Activated naive CD8-positive, alpha-beta T cell (primary cell): Measurements from ENCODE around the gene DOC2B.
"Not testable (repeated sequence)": the region's sequence is repeated elsewhere in the genome, so short reads cannot be mapped to it uniquely, and the experiment has no call there.

Experiments used
- H3K27ac Mint-ChIP-seq: one replicate; pipeline ENCODE4 v1.8.0; 2021; ENCODE audit warnings: mixed read lengths
- H3K27me3 Mint-ChIP-seq: one replicate; pipeline ENCODE4 v1.8.0; 2021; ENCODE audit warnings: mixed read lengths
- H3K36me3 Mint-ChIP-seq: one replicate; pipeline ENCODE4 v1.8.0; 2021; ENCODE audit warnings: mixed read lengths
- H3K4me1 Mint-ChIP-seq: one replicate; pipeline ENCODE4 v1.8.0; 2021; ENCODE audit warnings: low read depth, mixed read lengths
- H3K4me3 Mint-ChIP-seq: one replicate; pipeline ENCODE4 v1.8.0; 2021; ENCODE audit warnings: mild to moderate bottlenecking, mixed read lengths
- H3K9me3 Mint-ChIP-seq: one replicate; pipeline ENCODE4 v1.8.0; 2021; ENCODE audit warnings: low read depth, mixed read lengths

Gene DOC2B

GRCh38 chr17:218432-219110 lies 37.1 kb upstream of the DOC2B start:
- H3K9me3 Mint-ChIP-seq: no peaks in the 10 kb centered on the region
- H3K27me3 Mint-ChIP-seq: no peaks in the 10 kb centered on the region
- no peak overlapping the region for H3K27ac Mint-ChIP-seq

DNA sequence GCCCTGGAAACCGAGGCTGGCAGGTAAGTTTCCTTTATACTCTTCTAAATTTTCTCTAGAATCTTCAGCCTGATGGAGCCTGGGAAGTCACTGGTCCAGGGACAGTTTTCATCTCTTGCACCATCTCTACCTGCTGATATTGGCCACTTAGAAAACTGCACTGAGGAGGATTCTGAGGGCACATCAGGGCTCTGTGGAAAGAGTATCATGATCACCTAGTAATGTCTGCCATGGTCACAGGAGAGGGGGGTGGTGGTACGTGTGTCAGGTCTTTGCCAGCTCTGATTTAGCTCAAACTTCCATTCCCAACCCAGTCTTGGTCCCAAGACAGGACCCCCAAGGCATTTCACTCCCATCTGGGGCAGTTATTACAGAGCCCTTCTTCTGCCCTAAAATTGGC lies 35.2 kb upstream of the DOC2B start:
- Mint-ChIP-seq H3K36me3 (peaks cover 5% of the 10 kb centered on the region), H3K27me3 (no peaks in the 10 kb centered on the region), H3K9me3 (no peaks in the 10 kb centered on the region), H3K4me1 (no peaks in the 10 kb centered on the region), H3K27ac (no peak overlapping the region), H3K4me3 (no peak overlapping the region)

More at GRCh38 chr17:218432-219110, 37.1 kb upstream of the DOC2B start:
- Mint-ChIP-seq H3K4me3 (no peak overlapping the region), H3K4me1 (no peaks in the 10 kb centered on the region), H3K36me3 (no peaks in the 10 kb centered on the region)

- H3K4me3 Mint-ChIP-seq, H3K4me1 Mint-ChIP-seq, H3K27ac Mint-ChIP-seq, H3K36me3 Mint-ChIP-seq, H3K27me3 Mint-ChIP-seq, H3K9me3 Mint-ChIP-seq: not testable (repeated sequence)
Observed at GRCh38 chr17:215563-216478, 34.4 kb upstream of the DOC2B start.

DNA sequence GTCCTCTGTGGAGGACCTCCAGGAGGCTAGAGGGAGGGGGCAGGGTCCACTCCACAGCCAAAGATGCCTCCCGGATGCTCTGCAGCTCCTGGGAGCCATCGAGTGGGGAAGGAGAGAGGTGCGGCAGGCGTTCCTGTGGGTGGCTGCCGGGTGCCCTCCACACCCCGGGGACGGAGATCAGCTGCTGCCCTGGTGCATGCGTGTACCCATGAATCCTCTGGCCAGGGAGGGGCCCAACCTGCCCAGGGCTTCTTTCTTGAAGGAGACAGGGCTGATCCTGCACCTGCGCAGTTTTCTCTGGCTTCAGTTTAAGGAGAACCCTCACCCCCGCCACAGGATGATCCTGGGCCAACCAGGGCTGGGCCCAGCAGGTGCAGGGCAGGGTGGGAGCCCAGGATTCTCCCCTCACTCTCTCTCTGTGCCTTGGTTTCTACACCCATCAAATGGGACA lies 33.5 kb upstream of the DOC2B start:
- no peaks in the 10 kb centered on the region for H3K27me3 Mint-ChIP-seq
- peaks cover 5% of the 10 kb centered on the region for H3K36me3 Mint-ChIP-seq

DNA sequence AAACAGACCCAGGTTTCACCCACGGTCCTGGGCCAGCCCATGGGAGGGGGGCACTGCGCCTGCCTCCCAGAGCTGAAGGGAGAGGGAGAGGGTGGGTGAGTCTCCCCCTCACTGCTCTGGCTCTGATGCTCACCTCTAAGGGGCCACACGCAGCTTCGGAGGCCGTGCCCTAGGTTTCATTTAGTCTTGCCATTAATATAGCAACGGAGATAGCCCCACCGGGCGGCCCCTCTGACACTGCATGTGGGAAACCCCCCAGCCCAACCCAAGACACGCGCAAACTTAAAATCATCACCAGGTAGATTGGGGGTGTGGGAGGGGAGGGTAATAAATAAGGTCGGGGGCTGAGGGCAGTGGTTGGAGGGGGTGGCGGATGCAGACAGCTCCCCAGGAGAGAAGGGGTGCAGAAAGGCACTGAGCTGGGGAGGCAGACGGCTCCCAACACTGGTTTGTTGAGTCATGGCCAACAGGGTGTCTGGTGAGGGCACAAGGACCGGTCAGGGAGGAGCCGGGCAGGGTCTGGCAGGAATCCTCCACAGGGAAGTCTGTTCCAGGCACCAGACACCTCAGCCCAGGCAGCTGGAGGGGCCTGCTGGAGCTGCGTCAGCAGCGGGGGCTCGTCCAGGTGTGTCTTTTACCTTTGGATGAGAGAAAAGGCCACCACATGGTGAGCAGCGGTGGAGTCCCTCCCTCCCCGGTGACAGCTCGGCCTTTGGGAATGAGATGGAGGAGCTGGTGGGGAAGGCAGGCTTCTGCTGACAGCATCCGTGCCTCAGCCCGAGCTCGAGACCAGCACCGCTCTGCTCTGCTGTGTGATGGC lies 32.0 kb upstream of the DOC2B start:
- H3K4me3 Mint-ChIP-seq: no peak overlapping the region
- H3K4me1 Mint-ChIP-seq: no peaks in the 10 kb centered on the region
- H3K27ac Mint-ChIP-seq: no peak overlapping the region
- H3K36me3 Mint-ChIP-seq: peaks cover 5% of the 10 kb centered on the region
- no peaks in the 10 kb centered on the region for H3K9me3 Mint-ChIP-seq
- no peaks in the 10 kb centered on the region for H3K27me3 Mint-ChIP-seq

More for the DNA sequence above, 33.5 kb upstream of the DOC2B start:
- H3K4me1 Mint-ChIP-seq: no peaks in the 10 kb centered on the region
- H3K27ac Mint-ChIP-seq: no peak overlapping the region
- H3K4me3 Mint-ChIP-seq: no peak overlapping the region
- no peaks in the 10 kb centered on the region for H3K9me3 Mint-ChIP-seq

DNA sequence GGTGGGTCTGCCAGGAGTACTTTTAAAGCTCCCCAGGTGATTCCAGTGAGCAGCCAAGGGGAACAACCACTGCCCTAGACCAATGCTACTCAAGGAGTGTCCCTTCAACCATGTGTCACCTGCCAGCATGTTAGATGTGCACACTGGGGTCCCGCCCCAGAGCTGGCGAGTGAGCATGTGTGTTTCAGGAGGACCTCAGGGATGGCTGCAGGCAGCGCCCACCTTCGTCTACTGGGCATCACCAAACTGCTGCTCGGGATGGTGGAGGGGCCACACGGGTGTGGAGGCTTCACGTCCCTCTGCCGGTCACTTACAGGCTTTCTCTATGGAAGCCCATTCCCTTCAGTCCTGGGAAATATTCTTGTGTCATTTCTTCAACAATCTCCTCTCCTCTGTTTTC lies 29.0 kb upstream of the DOC2B start:
- no peaks in the 10 kb centered on the region for H3K9me3 Mint-ChIP-seq
- no peaks in the 10 kb centered on the region for H3K4me1 Mint-ChIP-seq
- H3K27ac Mint-ChIP-seq: no peak overlapping the region
- no peaks in the 10 kb centered on the region for H3K27me3 Mint-ChIP-seq
- peaks cover 5% of the 10 kb centered on the region for H3K36me3 Mint-ChIP-seq
- H3K4me3 Mint-ChIP-seq: no peak overlapping the region

GRCh38 chr17:208429-208828 lies 27.0 kb upstream of the DOC2B start:
- Mint-ChIP-seq H3K9me3 (no peaks in the 10 kb centered on the region), H3K4me3 (no peak overlapping the region), H3K27me3 (no peaks in the 10 kb centered on the region), H3K27ac (no peak overlapping the region), H3K36me3 (peaks cover 5% of the 10 kb centered on the region), H3K4me1 (no peaks in the 10 kb centered on the region)

- no peaks in the 10 kb centered on the region for H3K4me1 Mint-ChIP-seq
- H3K36me3 Mint-ChIP-seq: peaks cover 5% of the 10 kb centered on the region
- no peaks in the 10 kb centered on the region for H3K27me3 Mint-ChIP-seq
- H3K27ac Mint-ChIP-seq: no peak overlapping the region
- H3K9me3 Mint-ChIP-seq: no peaks in the 10 kb centered on the region
- no peak overlapping the region for H3K4me3 Mint-ChIP-seq
Observed at GRCh38 chr17:207775-208174, 26.3 kb upstream of the DOC2B start.

- H3K27ac Mint-ChIP-seq: no peak overlapping the region
- no peaks in the 10 kb centered on the region for H3K27me3 Mint-ChIP-seq
Observed at GRCh38 chr17:206941-207560, 25.6 kb upstream of the DOC2B start.

GRCh38 chr17:206484-206883 lies 25.0 kb upstream of the DOC2B start:
- not testable (repeated sequence) for H3K4me1 Mint-ChIP-seq, H3K9me3 Mint-ChIP-seq, H3K27me3 Mint-ChIP-seq, H3K4me3 Mint-ChIP-seq, H3K27ac Mint-ChIP-seq, H3K36me3 Mint-ChIP-seq

More at GRCh38 chr17:206941-207560, 25.6 kb upstream of the DOC2B start:
- no peaks in the 10 kb centered on the region for H3K9me3 Mint-ChIP-seq
- H3K4me1 Mint-ChIP-seq: no peaks in the 10 kb centered on the region
- H3K36me3 Mint-ChIP-seq: peaks cover 3% of the 10 kb centered on the region
- no peak overlapping the region for H3K4me3 Mint-ChIP-seq

- no peaks in the 10 kb centered on the region for H3K36me3 Mint-ChIP-seq
- H3K27me3 Mint-ChIP-seq: no peaks in the 10 kb centered on the region
- no peaks in the 10 kb centered on the region for H3K9me3 Mint-ChIP-seq
- H3K4me3 Mint-ChIP-seq: no peak overlapping the region
- H3K4me1 Mint-ChIP-seq: no peaks in the 10 kb centered on the region
- no peak overlapping the region for H3K27ac Mint-ChIP-seq
Observed at GRCh38 chr17:205817-206216, 24.4 kb upstream of the DOC2B start.

- Mint-ChIP-seq H3K27me3 (peaks cover under 1% of the 10 kb centered on the region), H3K36me3 (no peaks in the 10 kb centered on the region), H3K27ac (no peak overlapping the region), H3K4me1 (no peaks in the 10 kb centered on the region), H3K4me3 (no peak overlapping the region), H3K9me3 (no peaks in the 10 kb centered on the region)
Observed at GRCh38 chr17:205148-205669, 23.8 kb upstream of the DOC2B start.

- H3K9me3 Mint-ChIP-seq: no peaks in the 10 kb centered on the region
- H3K36me3 Mint-ChIP-seq: no peaks in the 10 kb centered on the region
- H3K4me3 Mint-ChIP-seq: no peak overlapping the region
- H3K27me3 Mint-ChIP-seq: peaks cover 4% of the 10 kb centered on the region
- H3K4me1 Mint-ChIP-seq: no peaks in the 10 kb centered on the region
- H3K27ac Mint-ChIP-seq: no peak overlapping the region
Observed at GRCh38 chr17:204427-205147, 23.1 kb upstream of the DOC2B start.

DNA sequence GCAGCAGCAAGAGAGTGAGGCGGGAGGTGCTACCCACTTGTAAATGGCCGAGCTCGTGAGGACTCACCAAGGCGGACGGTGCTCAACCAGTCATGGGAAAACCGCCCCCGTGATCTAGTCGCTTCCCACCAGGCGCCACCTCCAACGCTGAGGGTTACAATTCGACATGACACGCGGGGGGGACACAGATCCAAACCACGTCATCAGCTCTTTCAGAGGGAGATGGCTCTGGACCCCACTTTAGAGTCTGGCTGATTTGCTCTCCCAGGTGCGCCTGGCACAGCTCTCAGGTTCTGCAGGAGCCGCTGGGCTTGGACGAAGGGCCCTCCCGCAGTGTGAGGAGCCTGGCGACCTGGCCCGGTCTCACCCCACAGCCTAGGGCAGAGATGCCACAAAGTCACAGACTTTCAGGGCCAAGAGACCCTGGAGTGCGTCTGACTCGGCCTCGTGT lies 21.1 kb upstream of the DOC2B start:
- Mint-ChIP-seq H3K4me3 (no peak overlapping the region), H3K4me1 (no peaks in the 10 kb centered on the region), H3K27me3 (peaks cover 9% of the 10 kb centered on the region), H3K27ac (no peak overlapping the region), H3K36me3 (no peaks in the 10 kb centered on the region), H3K9me3 (no peaks in the 10 kb centered on the region)
